K562 (cell line): ENCODE results near the gene DAGLB. TPM values are rescaled to one million over a fixed set of nuclear protein-coding genes. Genes with fewer than 3 reads are reported as not detected.

ENCODE experiments used
- ATAC-seq: fragments of 200-7000 bp; cut with Tn5 transposase; 3 replicates; pipeline ENCODE4 v1.9.1; 2020; ENCODE audit warnings: moderate library complexity
- BruUV-seq: library from RNA; stranded (reverse); fragments of 400-500 nt; replicated peaks from 2 replicates; lab custom pipeline; 2021; lab: Mats Ljungman, UMichigan
- CTCF ChIA-PET: fragments of 300-600 bp; formaldehyde crosslinking; extraction: SDS; loops from one replicate; lab custom pipeline; 2021; ENCODE audit warnings: low intra/inter-chr PET ratio; lab: Yijun Ruan, JAX
- POLR2A ChIA-PET: fragments of 300-600, 350-650 bp; sonication (Branson Sonifier 250); formaldehyde crosslinking; extraction: SDS; loops from one replicate; lab custom pipeline; 2021; ENCODE audit warnings: antibody characterized with exemption, inconsistent platforms; lab: Yijun Ruan, JAX
- DNase-seq, 4 experiments: peaks; one replicate each; pipeline versions ENCODE4 v3.0.0 to v3.0.0-alpha.2; 2011 to 2018; ENCODE audit warnings: low spot score in 3 of 4, mixed read lengths in 3 of 4; ENCODE audit errors: extremely low read depth in 1 of 4
- FAIRE-seq: peaks from 2 replicates; lab custom pipeline; 2011; peaks lifted over from hg19 to GRCh38; lab: Jason Lieb, UNC
- H2AFZ ChIP-seq: 2 replicates; pipeline ENCODE4 v1.6.0; 2011; ENCODE audit warnings: low read depth, low read length, control low read depth, inconsistent platforms
- H3K27ac ChIP-seq: fragments of 200-600 bp; 3 replicates; pipeline ENCODE4 v1.8.0; 2011; ENCODE audit warnings: low read depth, mild to moderate bottlenecking, control low read depth, inconsistent platforms, low read length, moderate library complexity, mixed read lengths; ENCODE audit errors: extremely low read depth
- H3K27me3 ChIP-seq, 2 experiments: fragments of 300-600 bp in 1 of 2; 2 replicates in 1 of 2; 3 replicates in 1 of 2; pipeline versions ENCODE4 v1.6.0 to v1.8.0; 2011; ENCODE audit warnings: inconsistent platforms in 2 of 2, low read length in 2 of 2, mild to moderate bottlenecking in 1 of 2, mixed read lengths in 1 of 2, moderate library complexity in 1 of 2; ENCODE audit not compliant: control insufficient read depth in 2 of 2, insufficient read depth in 2 of 2
- H3K36me3 ChIP-seq: fragments of 300-600 bp; 3 replicates; pipeline ENCODE4 v1.8.0; 2011; ENCODE audit warnings: mild to moderate bottlenecking, low read length, inconsistent platforms; ENCODE audit not compliant: control insufficient read depth, insufficient read depth
- H3K4me1 ChIP-seq, 2 experiments: fragments of 200-600 bp in 1 of 2; replicated peaks in 1 of 2; 2 replicates in 1 of 2; 3 replicates in 1 of 2; pipeline versions ENCODE4 v1.5.1 to v1.8.0; 2011; ENCODE audit warnings: inconsistent platforms in 2 of 2, low read length in 2 of 2, mild to moderate bottlenecking in 1 of 2, mixed read lengths in 1 of 2, moderate library complexity in 1 of 2; ENCODE audit not compliant: control insufficient read depth in 2 of 2, insufficient read depth in 2 of 2
- H3K4me2 ChIP-seq: 2 replicates; pipeline ENCODE4 v1.6.1; 2011; ENCODE audit warnings: low read length, control low read depth, inconsistent platforms, mixed read lengths; ENCODE audit not compliant: insufficient read depth
- H3K4me3 ChIP-seq: fragments of 200-600 bp; sonication (generic), shearing (Covaris generic); 2 replicates; pipeline ENCODE4 v1.5.1; 2016; ENCODE audit warnings: control low read depth, inconsistent platforms
- H3K79me2 ChIP-seq: fragments of 200-600 bp; 3 replicates; pipeline ENCODE4 v1.8.0; 2011; ENCODE audit warnings: low read length, inconsistent platforms; ENCODE audit not compliant: control insufficient read depth, insufficient read depth
- H3K9ac ChIP-seq, 2 experiments: 2 replicates each; pipeline versions ENCODE4 v1.6.0 to v1.6.1; 2011; ENCODE audit warnings: low read depth in 2 of 2, low read length in 2 of 2, control low read depth in 1 of 2, inconsistent platforms in 1 of 2, mild to moderate bottlenecking in 1 of 2, mixed read lengths in 1 of 2; ENCODE audit not compliant: insufficient read depth in 1 of 2
- H3K9me1 ChIP-seq: one replicate; pipeline ENCODE4 v1.6.0; 2011; ENCODE audit warnings: inconsistent platforms, mild to moderate bottlenecking, low read length, moderate library complexity; ENCODE audit not compliant: control insufficient read depth, insufficient read depth
- H3K9me3 ChIP-seq: replicated peaks from 2 replicates; pipeline ENCODE4 v1.5.1; 2011; ENCODE audit warnings: low read depth, low read length, inconsistent platforms; ENCODE audit not compliant: control insufficient read depth, insufficient read depth
- H4K20me1 ChIP-seq: replicated peaks from 2 replicates; pipeline ENCODE4 v1.6.1; 2011; ENCODE audit warnings: low read length, inconsistent platforms, mixed read lengths; ENCODE audit not compliant: control insufficient read depth, insufficient read depth
- HDAC8 ChIP-seq: fragments of 450-650 bp; IDR thresholded peaks from 2 replicates; pipeline ENCODE4 v1.6.1; 2016; ENCODE audit warnings: mild to moderate bottlenecking, missing genetic modification characterization, moderate library complexity, missing compliant biosample characterization
- NFE2 ChIP-seq: IDR thresholded peaks from 2 replicates; pipeline ENCODE4 v1.6.1; 2014; ENCODE audit warnings: antibody characterized with exemption, low read depth
- PRMT5 ChIP-seq: sonication (generic); formaldehyde crosslinking; IDR thresholded peaks from 2 replicates; pipeline ENCODE4 v1.5.0; 2020; ENCODE audit warnings: missing genetic modification reagents
- RAD21 ChIP-seq, 2 experiments: fragments of 250-450 bp in 1 of 2; fragments of 450-650 bp in 1 of 2; sonication (Bioruptor Pico) in 1 of 2; formaldehyde crosslinking in 1 of 2; IDR thresholded peaks in 1 of 2; conservative IDR thresholded peaks in 1 of 2; 2 replicates each; pipeline versions ENCODE4 v1.4.0 to v1.8.0; 2020 to 2022; ENCODE audit warnings: mild to moderate bottlenecking in 2 of 2, moderate library complexity in 1 of 2
- RFX1 ChIP-seq: fragments of 450-650 bp; IDR thresholded peaks from 2 replicates; pipeline ENCODE4 v1.6.1; 2016; ENCODE audit warnings: mild to moderate bottlenecking, moderate library complexity
- RFX5 ChIP-seq: IDR thresholded peaks from 2 replicates; pipeline ENCODE4 v1.6.1; 2011; ENCODE audit warnings: low read depth, mild to moderate bottlenecking, improper control_type of control experiment, low read length
- SRSF7 ChIP-seq: fragments of 200-400 bp; formaldehyde crosslinking; optimal IDR thresholded peaks from 2 replicates; pipeline ENCODE3; 2017; ENCODE audit warnings: mild to moderate bottlenecking, low read depth, low read length
- WGBS: fragments of 100-300 bp; shearing (Covaris generic); methylation state at CpG from one replicate; pipeline ENCODE4 v1.1.6; 2016; ENCODE audit warnings: low coverage, mixed read lengths; ENCODE audit not compliant: insufficient coverage; ENCODE audit errors: missing lambda C conversion rate; 5-methylcytosine and 5-hydroxymethylcytosine counted together
- in situ Hi-C: fragments of 300-500 bp; cut with MboI; formaldehyde crosslinking; loops from 4 replicates; pipeline ENCODE4 v1.15.0; 2018; ENCODE audit warnings: inconsistent platforms, mixed read lengths
- intact Hi-C: fragments of 100-400 bp; cut with micrococcal nuclease; formaldehyde crosslinking; loops from 2 replicates; pipeline ENCODE4 v1.14.2; 2022
- polyA plus RNA-seq, 8 experiments: library from polyadenylated mRNA; depleted of rRNA in 4 of 8; stranded (reverse) in 5 of 8; unstranded in 3 of 8; fragments of >200 nt; fragmentation: Nextera tagmentation in 2 of 8; fragmentation: Illumina TruSeq in 1 of 8; extraction: Ambion mirVana in 2 of 8; extraction: Trizol in 1 of 8; gene quantifications; 2 replicates each; pipeline versions ENCODE4 v1.2.1 to v1.2.3, GENCODE V29; 2011 to 2014; ENCODE audit warnings: inconsistent platforms in 1 of 8, missing spikeins in 1 of 8
- total RNA-seq, 7 experiments: library from RNA; depleted of rRNA in 6 of 7; stranded (reverse); fragments of >200 nt in 6 of 7; fragmentation: Illumina TruSeq in 2 of 7; extraction: Trizol in 2 of 7; gene quantifications; 2 replicates each; pipeline versions ENCODE4 v1.2.1 to v1.2.3, GENCODE V29; 2011 to 2021; ENCODE audit warnings: low replicate concordance in 1 of 7
- TF ChIP-seq, protein P1 (sequence below), 3 experiments: IDR thresholded peaks in 2 of 3; conservative IDR thresholded peaks in 1 of 3; 2 replicates each; pipeline ENCODE4 v1.5.1; 2011 to 2012; ENCODE audit warnings: low read length in 3 of 3, mild to moderate bottlenecking in 3 of 3, control low read depth in 2 of 3, improper control_type of control experiment in 1 of 3, inconsistent platforms in 1 of 3, low read depth in 1 of 3, mixed read lengths in 1 of 3, moderate library complexity in 1 of 3; ENCODE audit not compliant: insufficient read depth in 2 of 3

DAGLB gene
- total and polyA plus RNA-seq, 9 of the 15 experiments (the other 6 are each of a cell fraction or from before 2014, with no cell fraction given), result 0.92 to 16.4 (median 9.3) TPM

DNA sequence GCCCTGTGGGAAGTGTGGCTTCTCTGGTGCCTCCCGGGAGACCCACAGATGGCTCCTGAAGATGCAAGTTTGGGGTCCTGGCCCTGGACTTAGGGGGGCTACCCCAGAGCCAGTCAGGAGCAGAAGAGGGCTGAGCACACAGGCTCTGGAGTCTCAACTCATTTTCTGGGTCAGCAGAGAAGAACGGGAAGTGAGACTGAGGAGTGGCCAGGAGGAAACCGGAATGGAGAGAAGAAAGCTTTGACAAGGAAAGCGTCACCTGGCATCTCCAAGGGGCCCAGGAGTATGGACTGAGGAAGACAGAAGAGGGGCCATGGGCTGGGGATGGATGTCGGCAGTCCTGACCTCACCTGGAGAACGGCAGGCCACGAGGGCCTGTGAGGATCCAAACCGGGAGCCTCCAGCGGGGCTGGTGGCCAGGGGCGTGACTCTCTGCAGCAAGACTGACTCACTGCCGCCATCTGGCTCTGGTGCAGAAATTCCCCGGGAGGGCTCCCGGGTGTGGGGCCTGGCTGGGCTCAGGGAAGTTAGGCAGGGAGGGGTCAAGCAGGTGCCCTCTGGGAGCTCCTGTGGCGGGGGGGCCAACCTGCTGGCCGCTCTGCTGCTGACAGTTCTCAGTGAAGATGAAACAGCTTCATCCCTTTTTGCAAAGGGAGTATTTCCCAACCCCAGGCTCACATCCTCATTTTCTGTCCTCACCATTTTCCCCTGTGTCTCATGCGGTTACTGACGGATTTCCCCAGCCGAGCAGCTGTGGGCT, 23.6 kb downstream of the DAGLB start:
- H3K9me3 ChIP-seq, result peaks cover 3% of the 10 kb centered on the region; the same call in 1 of the 2 replicates
- H2AFZ ChIP-seq, result no peak overlapping the region
- peaks cover 0 to 10% of the 10 kb centered on the region in 2 experiments; a peak in 2 of 5 replicates for H3K4me1 ChIP-seq
- no peaks in the 10 kb centered on the region for H3K79me2 ChIP-seq
- CTCF ChIA-PET, result no interaction called here
- in situ Hi-C loops, result no loop called here
- no TSS peak for BruUV-seq
- peaks cover 53% of the 10 kb centered on the region; the same call in 2 of the 3 replicates for H3K36me3 ChIP-seq
- H3K9me1 ChIP-seq, result no peaks in the 10 kb centered on the region
- no peaks in the 10 kb centered on the region for H3K27me3 ChIP-seq
- H3K4me2 ChIP-seq, result no peak overlapping the region
- intact Hi-C loops, result no loop called here
- peak; percentile 26 to 48 (median 39) for DNase-seq
- WGBS, result 82% methylated on average over 14 of the region's 18 CpGs
- no peak overlapping the region for H3K4me3 ChIP-seq
- ATAC-seq, result peak; percentile 89
- TF ChIP-seq NFE2, result no peak
- TF ChIP-seq RAD21 (CRISPR knock-in tag; conservative IDR thresholded peaks at IDR 0.05 in 1 of 2, IDR thresholded peaks at IDR 0.05 in 1 of 2), result peak in 1 of 2 experiments; percentile 29; a peak in 1 of 4 replicates
- no peak for TF ChIP-seq RFX5
- TF ChIP-seq RFX1, result no peak
- no peak for TF ChIP-seq SRSF7
- TF ChIP-seq, protein P1, sequence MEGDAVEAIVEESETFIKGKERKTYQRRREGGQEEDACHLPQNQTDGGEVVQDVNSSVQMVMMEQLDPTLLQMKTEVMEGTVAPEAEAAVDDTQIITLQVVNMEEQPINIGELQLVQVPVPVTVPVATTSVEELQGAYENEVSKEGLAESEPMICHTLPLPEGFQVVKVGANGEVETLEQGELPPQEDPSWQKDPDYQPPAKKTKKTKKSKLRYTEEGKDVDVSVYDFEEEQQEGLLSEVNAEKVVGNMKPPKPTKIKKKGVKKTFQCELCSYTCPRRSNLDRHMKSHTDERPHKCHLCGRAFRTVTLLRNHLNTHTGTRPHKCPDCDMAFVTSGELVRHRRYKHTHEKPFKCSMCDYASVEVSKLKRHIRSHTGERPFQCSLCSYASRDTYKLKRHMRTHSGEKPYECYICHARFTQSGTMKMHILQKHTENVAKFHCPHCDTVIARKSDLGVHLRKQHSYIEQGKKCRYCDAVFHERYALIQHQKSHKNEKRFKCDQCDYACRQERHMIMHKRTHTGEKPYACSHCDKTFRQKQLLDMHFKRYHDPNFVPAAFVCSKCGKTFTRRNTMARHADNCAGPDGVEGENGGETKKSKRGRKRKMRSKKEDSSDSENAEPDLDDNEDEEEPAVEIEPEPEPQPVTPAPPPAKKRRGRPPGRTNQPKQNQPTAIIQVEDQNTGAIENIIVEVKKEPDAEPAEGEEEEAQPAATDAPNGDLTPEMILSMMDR (IDR thresholded peaks at IDR 0.05 in 2 of 3, conservative IDR thresholded peaks at IDR 0.05 in 1 of 3; ENCODE audit: insufficient read depth in 2 of 3, low read depth in 1 of 3, low read length in 3 of 3), result peak; percentile 28 to 34 (median 31); a peak in 2 of 6 replicates
- TF ChIP-seq PRMT5, result no peak
- no peak for TF ChIP-seq HDAC8 (tag)
- no peak for FAIRE-seq
- no peaks in the 10 kb centered on the region for H4K20me1 ChIP-seq
- H3K27ac ChIP-seq, result no peak overlapping the region
- POLR2A ChIA-PET, result interaction anchor here (0.6 kb wide), 1 partner anchor 39 kb away, joined by 3 read pairs; no protein-coding TSS in a partner anchor
- H3K9ac ChIP-seq, result peak overlapping the region in 1 of 2 experiments; percentile 58; a peak in 1 of 4 replicates
